Parathyroid adenoma (tissue), 2 donors: ENCODE measurements around the gene EIF5.

Experiments
- H2AFZ ChIP-seq: fragments of 300-600 bp; sonication (generic); one replicate; pipeline ENCODE4 v1.7.0; 2017; ENCODE audit warnings: antibody characterized with exemption, mild to moderate bottlenecking
- H3K27ac ChIP-seq: fragments of 300-600 bp; sonication (generic); one replicate; pipeline ENCODE4 v1.7.0; 2017
- H3K27me3 ChIP-seq: fragments of 300-600 bp; sonication (generic); one replicate; pipeline ENCODE4 v1.7.0; 2017; ENCODE audit warnings: low read length; ENCODE audit not compliant: control insufficient read depth, insufficient read depth
- H3K36me3 ChIP-seq: fragments of 300-600 bp; sonication (generic); one replicate; pipeline ENCODE4 v1.7.0; 2017; ENCODE audit warnings: low read length; ENCODE audit not compliant: control insufficient read depth, insufficient read depth
- H3K4me1 ChIP-seq: fragments of 300-600 bp; sonication (generic); one replicate; pipeline ENCODE4 v1.7.0; 2017; ENCODE audit warnings: control low read depth
- H3K4me2 ChIP-seq: fragments of 300-600 bp; sonication (generic); one replicate; pipeline ENCODE4 v1.7.0; 2017; ENCODE audit warnings: low read length
- H3K4me3 ChIP-seq: fragments of 300-600 bp; sonication (generic); one replicate; pipeline ENCODE4 v1.7.0; 2017; ENCODE audit warnings: low read depth, low read length
- H3K79me2 ChIP-seq: fragments of 300-600 bp; sonication (generic); one replicate; pipeline ENCODE4 v1.7.0; 2017; ENCODE audit warnings: control low read depth
- H3K9ac ChIP-seq: fragments of 300-600 bp; sonication (generic); one replicate; pipeline ENCODE4 v1.7.0; 2017; ENCODE audit warnings: mild to moderate bottlenecking
- H3K9me3 ChIP-seq: fragments of 300-600 bp; sonication (generic); one replicate; pipeline ENCODE4 v1.7.0; 2017; ENCODE audit warnings: low read length; ENCODE audit not compliant: control insufficient read depth
- TF ChIP-seq, protein P1 (sequence below): fragments of 300-600 bp; sonication (generic); IDR thresholded peaks from one replicate; pipeline ENCODE4 v1.7.0; 2017; ENCODE audit warnings: antibody characterized with exemption, mild to moderate bottlenecking
- donor health status: primary hyperparathyroidism.

Gene EIF5

DNA sequence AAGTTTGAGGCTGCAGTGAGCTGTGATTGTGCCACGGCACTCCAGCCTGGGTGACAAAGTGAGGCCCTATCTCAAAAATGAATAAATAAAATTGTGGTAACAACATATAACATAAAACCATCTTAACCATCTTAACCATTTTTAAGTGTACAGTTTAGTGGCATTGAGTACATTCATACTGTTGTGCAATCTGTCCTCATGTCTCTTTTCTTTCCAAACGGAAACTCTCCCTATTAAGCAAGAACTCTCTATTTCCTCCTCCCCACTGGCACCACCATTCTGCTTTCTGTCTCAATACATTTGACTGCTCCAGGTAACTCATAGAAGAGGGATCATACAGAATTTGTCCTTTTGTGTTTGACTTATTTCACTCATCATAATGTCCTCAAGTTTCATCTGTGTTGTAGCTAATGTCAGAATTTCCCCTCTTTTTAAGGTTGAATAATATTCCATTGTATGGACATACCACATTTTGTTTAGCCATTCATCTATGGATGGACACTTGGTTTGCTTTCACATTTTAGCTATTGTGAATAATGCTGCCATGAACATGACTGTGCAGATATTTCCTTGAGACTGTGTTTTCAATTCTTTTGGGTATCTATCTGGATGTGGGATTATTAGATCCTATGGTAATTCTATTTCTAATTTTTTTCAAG lies 46.8 kb downstream of the EIF5 start:
- TF ChIP-seq, protein P1, sequence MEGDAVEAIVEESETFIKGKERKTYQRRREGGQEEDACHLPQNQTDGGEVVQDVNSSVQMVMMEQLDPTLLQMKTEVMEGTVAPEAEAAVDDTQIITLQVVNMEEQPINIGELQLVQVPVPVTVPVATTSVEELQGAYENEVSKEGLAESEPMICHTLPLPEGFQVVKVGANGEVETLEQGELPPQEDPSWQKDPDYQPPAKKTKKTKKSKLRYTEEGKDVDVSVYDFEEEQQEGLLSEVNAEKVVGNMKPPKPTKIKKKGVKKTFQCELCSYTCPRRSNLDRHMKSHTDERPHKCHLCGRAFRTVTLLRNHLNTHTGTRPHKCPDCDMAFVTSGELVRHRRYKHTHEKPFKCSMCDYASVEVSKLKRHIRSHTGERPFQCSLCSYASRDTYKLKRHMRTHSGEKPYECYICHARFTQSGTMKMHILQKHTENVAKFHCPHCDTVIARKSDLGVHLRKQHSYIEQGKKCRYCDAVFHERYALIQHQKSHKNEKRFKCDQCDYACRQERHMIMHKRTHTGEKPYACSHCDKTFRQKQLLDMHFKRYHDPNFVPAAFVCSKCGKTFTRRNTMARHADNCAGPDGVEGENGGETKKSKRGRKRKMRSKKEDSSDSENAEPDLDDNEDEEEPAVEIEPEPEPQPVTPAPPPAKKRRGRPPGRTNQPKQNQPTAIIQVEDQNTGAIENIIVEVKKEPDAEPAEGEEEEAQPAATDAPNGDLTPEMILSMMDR = no peak
- H3K27ac ChIP-seq = no peak overlapping the region
- H3K36me3 ChIP-seq = no peaks in the 10 kb centered on the region

DNA sequence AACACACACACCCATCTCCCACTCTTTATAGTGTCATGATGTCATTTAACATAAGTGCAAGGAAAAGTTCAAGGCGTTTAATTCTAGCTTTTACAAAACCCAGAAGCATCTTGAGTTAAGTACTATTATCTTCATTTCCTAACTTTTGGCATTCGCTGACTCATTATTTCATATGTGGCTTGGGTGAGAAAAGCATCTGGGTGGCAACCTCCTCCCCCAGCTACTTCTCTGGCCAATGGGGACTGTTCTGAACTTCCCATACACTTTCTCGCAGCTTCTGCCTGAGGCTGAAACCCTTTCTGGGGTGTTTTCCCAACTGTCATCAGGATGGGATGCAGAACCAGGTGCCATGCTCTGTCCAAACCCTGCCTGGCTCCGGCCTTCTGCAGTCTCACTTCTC lies 48.3 kb downstream of the EIF5 start:
- H3K4me3 ChIP-seq = no peak overlapping the region
- H3K4me2 ChIP-seq = no peak overlapping the region
- peaks cover 11% of the 10 kb centered on the region for H3K79me2 ChIP-seq
- H3K27me3 ChIP-seq = no peaks in the 10 kb centered on the region
- H3K9ac ChIP-seq = no peak overlapping the region
- no peaks in the 10 kb centered on the region for H3K4me1 ChIP-seq
- TF ChIP-seq, protein P1 = no peak
- H2AFZ ChIP-seq = no peak overlapping the region
- no peaks in the 10 kb centered on the region for H3K36me3 ChIP-seq
- H3K27ac ChIP-seq = no peak overlapping the region
- no peaks in the 10 kb centered on the region for H3K9me3 ChIP-seq

More for the DNA sequence above, 46.8 kb downstream of the EIF5 start:
- Histone ChIP-seq H3K4me2 (no peak overlapping the region), H3K4me1 (no peaks in the 10 kb centered on the region), H3K4me3 (no peak overlapping the region), H3K9me3 (no peaks in the 10 kb centered on the region), H3K27me3 (no peaks in the 10 kb centered on the region), H3K9ac (no peak overlapping the region), H3K79me2 (no peaks in the 10 kb centered on the region), H2AFZ (no peak overlapping the region)

- no peaks in the 10 kb centered on the region for H3K9me3 ChIP-seq
- TF ChIP-seq, protein P1 = no peak
- H3K36me3 ChIP-seq = no peaks in the 10 kb centered on the region
- peak overlapping the region; percentile 94 for H3K27ac ChIP-seq
- H2AFZ ChIP-seq = peak overlapping the region; percentile 94
- peaks cover 12% of the 10 kb centered on the region for H3K4me1 ChIP-seq
- peaks cover 29% of the 10 kb centered on the region for H3K79me2 ChIP-seq
- peak overlapping the region; percentile 91 for H3K4me3 ChIP-seq
- H3K4me2 ChIP-seq = peak overlapping the region; percentile 83
- no peak overlapping the region for H3K9ac ChIP-seq
- no peaks in the 10 kb centered on the region for H3K27me3 ChIP-seq
These were observed 50.6 kb downstream of the EIF5 start for GRCh38 chr14:103384450-103385151.

- TF ChIP-seq, protein P1 = peak; percentile 44
- Histone ChIP-seq H3K79me2 (peaks cover 35% of the 10 kb centered on the region), H3K9ac (peak within 1 kb of the TSS; percentile 87), H3K27me3 (no peaks in the 10 kb centered on the region), H2AFZ (peak within 1 kb of the TSS; percentile 94), H3K27ac (peak within 1 kb of the TSS; percentile 94), H3K4me2 (peak within 1 kb of the TSS; percentile 83), H3K4me3 (peak within 1 kb of the TSS; percentile 91), H3K4me1 (peaks cover 12% of the 10 kb centered on the region), H3K36me3 (no peaks in the 10 kb centered on the region), H3K9me3 (no peaks in the 10 kb centered on the region)
These were observed 51.3 kb downstream of the EIF5 start, which contains the start of gene MARK3 for GRCh38 chr14:103385152-103385928. Gene MARK3, plus strand, starts transcription at chr14:103385415. Its CDS starts 615 bp downstream, at chr14:103386030.
